IPS-NIHi7 (cell line): ENCODE data around the gene EFCAB5.
A peak's percentile ranks its signal among the peaks of the same experiment; 100 is the strongest.
"Not testable (repeated sequence)": the region's sequence is repeated elsewhere in the genome, so short reads cannot be mapped to it uniquely, and the experiment has no call there.

Experiments used
- DNase-seq: peaks from one replicate; pipeline ENCODE4 v3.0.0; 2012; ENCODE audit warnings: mixed read lengths; ENCODE audit errors: extremely low spot score

Gene EFCAB5

DNA sequence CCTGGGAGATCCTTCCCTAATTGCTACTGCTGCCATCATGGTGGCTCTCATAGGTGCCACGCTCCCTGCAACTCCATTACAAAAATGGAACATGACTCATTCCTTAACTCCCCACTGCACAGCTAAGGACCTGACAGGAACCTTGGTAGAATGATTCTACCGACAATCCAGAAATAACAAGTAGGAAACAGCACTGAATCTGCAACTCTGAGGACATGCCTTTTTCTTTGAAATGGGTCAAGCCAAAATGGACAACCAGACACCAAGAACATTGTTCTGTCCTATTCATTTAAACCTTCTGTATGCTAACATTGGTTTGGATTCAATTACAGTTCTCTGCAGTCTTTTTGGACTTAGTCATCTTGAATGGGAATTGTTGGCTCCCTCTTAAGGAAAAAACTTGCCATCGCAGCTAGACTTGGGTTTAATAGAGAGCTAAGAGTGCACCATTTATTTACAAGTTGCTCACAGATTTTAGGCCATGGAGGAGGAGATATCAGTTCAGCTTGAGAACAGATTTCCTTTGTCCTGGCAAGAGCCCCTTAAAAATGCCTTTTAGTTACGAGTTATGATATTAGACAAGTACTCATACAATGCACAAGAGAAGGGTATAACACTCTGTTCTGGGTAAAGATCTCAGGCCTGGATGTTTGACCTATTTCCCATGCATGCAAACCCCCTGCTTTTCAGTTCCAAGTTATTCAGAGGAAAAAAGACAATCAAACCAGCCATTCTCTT is 154.2 kb downstream of the EFCAB5 start:
- peak; percentile 52 for DNase-seq

DNA sequence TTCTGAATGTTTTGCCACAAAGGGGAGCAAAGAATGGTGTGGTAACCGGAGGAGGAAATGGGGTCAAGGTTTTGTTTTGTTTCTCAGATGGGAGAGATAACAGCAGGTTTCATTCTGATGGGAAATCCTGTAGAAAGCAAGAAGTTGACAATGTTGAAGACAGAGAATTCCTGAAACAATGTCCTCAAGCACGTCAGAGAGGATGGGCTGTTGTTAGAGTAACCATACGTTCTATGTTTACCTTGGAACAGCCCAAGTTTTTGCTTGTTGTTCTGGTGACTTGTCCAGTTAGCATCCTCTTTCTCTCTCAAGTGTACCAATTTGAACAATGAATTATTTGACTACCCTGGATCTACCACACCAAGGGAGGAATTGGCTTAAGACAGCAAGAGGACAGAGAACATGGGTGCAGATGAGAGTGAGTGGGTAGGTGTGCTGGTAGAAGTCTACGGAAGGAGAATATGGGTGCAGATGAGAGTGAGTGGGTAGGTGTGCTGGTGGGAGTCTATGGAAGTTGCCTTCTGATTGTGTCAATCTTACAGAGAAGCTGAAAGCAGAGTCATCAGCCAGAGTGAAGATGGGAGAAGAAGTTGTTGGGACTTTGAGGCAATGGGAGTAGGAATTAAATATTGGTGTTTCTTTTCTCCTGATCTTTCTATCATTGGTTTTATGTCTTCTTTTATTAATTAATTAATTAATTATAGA is 160.4 kb downstream of the EFCAB5 start:
- no peak for DNase-seq

DNA sequence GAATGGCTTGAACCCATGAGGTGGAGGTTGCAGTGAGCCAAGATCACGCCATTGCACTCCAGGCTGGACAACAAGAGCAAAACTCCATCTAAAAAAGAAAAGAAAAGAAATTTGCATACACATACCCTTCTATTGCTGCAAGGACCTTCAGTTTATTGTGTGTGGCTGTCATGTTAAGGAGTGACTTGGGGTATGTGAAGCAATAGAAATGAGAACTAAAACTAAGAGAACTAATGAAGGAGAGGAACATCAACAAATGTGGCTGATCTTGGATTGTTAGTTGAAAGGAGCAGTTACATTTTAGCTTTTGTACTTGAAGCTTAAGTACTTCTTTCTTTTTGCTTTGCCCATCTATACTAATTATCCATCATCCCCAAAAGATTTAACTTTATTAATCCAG is 162.5 kb downstream of the EFCAB5 start:
- no peak for DNase-seq

DNA sequence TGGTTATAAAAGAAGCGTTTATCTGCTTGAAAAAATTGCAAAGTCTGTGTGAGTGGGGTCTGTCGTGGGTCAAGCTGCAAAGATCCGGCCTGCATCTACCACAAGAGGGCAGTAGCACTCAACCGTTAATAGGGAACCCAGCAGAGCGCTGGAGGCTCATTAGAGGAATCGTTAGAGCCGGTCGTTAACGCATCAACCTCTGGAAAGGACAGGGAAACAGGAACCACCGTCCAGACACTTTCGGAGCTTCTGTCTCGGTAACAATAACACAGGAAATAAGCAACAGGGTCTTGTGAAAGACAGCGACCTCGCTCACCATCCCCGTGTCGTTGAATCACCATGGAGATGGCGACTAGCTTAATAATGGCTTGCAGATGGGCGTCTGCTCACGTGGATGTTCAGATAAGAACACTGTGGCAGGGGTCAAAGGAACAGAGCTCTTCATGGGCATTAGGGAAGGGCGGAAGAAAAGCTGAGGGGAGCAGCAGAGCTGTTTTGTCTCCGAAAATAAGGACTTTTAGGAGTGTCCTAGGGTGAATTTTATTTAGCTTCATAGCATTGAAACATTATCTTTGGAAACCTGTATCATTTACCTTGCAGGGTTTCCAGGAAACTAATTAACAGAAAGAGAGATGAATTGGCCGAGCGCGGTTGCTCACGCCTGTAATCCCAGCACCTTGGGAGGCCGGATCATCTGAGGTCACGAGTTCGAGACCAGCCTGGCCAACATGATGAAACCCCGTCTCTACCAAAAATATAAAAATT is 163.3 kb downstream of the EFCAB5 start:
- DNase-seq, result peak; percentile 81

- DNase-seq, result no peak
Observed at GRCh38 chr17:30112794-30113193, 171.4 kb downstream of the EFCAB5 start.

DNA sequence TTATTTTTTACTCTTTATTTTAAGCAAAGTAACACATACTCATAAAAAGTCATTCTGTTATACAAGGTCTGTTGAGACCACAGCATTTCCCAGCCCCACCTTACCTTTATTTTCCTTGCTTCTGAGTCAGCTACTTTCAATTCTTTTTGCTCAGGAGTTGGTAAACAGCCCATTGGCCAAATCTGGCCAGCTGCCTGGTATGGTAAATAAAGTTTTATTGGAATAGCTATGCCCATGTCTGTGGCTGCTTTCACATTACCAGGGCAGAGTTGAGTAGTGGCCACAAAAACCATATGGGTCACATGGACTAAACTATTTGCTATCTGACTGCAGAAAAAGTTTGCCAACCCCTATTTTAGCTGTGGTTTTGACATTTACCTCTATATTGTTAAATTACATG is 171.8 kb downstream of the EFCAB5 start:
- no peak for DNase-seq

DNA sequence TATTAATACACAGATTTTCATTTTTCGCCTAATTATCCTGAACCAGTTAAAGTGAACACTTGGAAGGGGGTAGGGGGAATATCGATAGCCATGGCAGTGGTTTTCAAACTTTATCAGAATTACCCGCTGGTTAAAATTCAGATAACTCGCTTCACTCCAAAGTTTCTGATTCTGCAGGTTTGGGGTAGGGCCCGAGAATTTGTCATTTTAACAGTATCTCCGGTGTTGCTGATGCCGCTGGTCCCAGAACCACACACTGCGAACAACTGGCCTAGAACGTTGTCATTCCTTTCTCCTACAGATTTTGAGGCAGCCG is 174.9 kb downstream of the EFCAB5 start:
- no peak for DNase-seq

GRCh38 chr17:30116661-30117551 is 175.5 kb downstream of the EFCAB5 start, which contains the start of gene NSRP1:
TSS of gene NSRP1 (plus strand) at chr17:30116816. CDS start at chr17:30116844, 28 bp downstream.
- peak; percentile 95 for DNase-seq

GRCh38 chr17:30117675-30118081 is 176.2 kb downstream of the EFCAB5 start:
- DNase-seq, result no peak

- not testable (repeated sequence) for DNase-seq
Observed at GRCh38 chr17:30118635-30119034, 177.2 kb downstream of the EFCAB5 start.

DNA sequence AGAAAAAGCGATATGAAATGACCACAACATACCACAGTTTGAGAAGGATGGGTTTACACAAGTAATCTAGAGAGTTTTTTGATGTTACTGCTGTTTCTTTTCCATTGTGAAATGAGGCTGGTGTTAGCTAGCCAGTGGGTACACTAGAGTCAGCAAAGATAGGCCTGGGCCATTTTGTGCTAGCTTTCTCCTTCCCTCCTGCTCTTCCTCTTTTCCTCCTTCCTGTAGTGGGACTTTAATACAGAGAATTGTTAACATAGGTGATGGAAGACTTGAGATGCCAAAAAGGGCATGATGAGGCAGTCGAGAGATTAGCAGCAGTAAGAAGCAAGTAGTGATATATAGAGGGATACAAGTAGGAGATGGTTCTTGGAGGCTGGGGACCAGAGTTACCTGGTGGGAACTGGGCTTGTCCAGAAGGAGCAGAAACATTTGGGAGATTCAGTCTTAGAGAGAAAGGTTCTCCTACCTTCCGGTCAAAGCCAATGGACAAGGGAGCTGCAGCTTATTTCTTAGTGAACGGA is 182.9 kb downstream of the EFCAB5 start:
- DNase-seq, result no peak

- no peak for DNase-seq
Observed at GRCh38 chr17:30130121-30130520, 188.7 kb downstream of the EFCAB5 start.

DNA sequence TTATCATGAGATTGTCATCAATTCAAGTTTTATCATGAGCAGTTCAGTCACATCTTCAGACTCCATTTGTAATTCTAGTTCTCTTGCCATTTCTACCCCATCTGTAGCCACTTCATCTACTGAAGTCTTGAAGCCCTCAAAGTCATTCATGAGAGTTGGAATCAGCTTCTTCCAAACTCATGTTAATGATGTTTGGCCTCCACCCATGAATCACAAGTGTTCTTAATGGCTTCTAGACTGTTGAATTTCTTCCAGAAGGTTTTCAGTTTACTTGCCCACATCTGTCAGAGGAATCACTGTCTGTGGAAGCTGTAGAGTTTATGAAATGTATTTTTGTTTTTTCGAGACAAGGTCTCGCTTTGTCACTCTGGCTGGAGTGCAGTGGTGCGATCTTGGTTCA is 191.2 kb downstream of the EFCAB5 start:
- DNase-seq, result no peak

- no peak for DNase-seq
Observed at GRCh38 chr17:30133197-30133596, 191.8 kb downstream of the EFCAB5 start.

GRCh38 chr17:30134551-30134950 is 193.1 kb downstream of the EFCAB5 start:
- DNase-seq, result no peak

- DNase-seq, result no peak
Observed at GRCh38 chr17:30137158-30137557, 195.7 kb downstream of the EFCAB5 start.

DNA sequence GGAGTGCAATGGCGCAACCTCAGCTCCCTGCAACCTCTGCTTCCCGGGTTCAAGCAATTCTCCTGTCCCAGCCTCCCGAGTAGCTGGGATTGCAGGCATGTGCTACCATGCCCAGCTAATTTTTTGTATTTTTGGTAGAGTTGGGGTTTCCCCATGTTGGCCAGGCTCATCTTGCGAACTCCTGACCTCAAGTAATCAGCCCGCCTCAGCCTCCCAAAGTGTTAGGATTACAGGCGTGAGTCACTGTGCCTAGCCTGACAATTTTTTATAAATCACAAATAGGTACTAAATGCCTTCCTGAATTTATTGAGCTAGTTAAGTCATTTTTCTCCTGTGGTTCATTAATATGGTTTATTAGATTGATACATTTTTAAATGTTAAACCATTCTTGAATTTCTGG is 206.4 kb downstream of the EFCAB5 start:
- DNase-seq, result not testable (repeated sequence)

- DNase-seq, result peak; percentile 10
Observed at GRCh38 chr17:30148376-30148775, 206.9 kb downstream of the EFCAB5 start.

GRCh38 chr17:30151471-30151870 is 210.0 kb downstream of the EFCAB5 start:
- DNase-seq, result no peak

- no peak for DNase-seq
Observed at GRCh38 chr17:30153463-30153862, 212.0 kb downstream of the EFCAB5 start.

- no peak for DNase-seq
Observed at GRCh38 chr17:30155389-30155788, 214.0 kb downstream of the EFCAB5 start.
